HCT116 (cell line): ENCODE measurements around the gene MEIS2. TPM values are rescaled to one million over a fixed set of nuclear protein-coding genes. Genes with fewer than 3 reads are reported as not detected.
A peak's percentile ranks its signal among the peaks of the same experiment; 100 is the strongest.

Source experiments
- ATAC-seq: fragments of 200-7000 bp; cut with Tn5 transposase; 2 replicates; pipeline ENCODE4 v1.9.1; 2020; ENCODE audit warnings: mild to moderate bottlenecking, moderate library complexity
- BruUV-seq: library from RNA; stranded (reverse); fragments of 400-500 nt; replicated peaks from 2 replicates; lab custom pipeline; 2021; lab: Mats Ljungman, UMichigan
- CTCF ChIA-PET: fragments of 300-600 bp; sonication (Branson Sonifier 250); formaldehyde crosslinking; loops from one replicate; lab custom pipeline; 2021; ENCODE audit warnings: antibody characterized with exemption; lab: Charles Lee
- POLR2A ChIA-PET: fragments of 300-600, 350-600 bp; sonication (Branson Sonifier 250); formaldehyde crosslinking; loops from one replicate; lab custom pipeline; 2021; ENCODE audit warnings: antibody characterized with exemption; lab: Charles Lee
- RAD21 ChIA-PET, 2 experiments: fragments of 300-600 bp; sonication (Branson Sonifier 250); formaldehyde crosslinking; loops; one replicate each; lab custom pipeline; 2023; ENCODE audit warnings: low total read pairs in 2 of 2; ENCODE audit not compliant: uncharacterized antibody in 2 of 2, unreplicated experiment in 2 of 2, low non-redundant PET in 1 of 2; lab: Charles Lee
- DNase-seq: peaks from one replicate; pipeline ENCODE4 v3.0.0-alpha.2; 2010; ENCODE audit warnings: low read depth, low spot score
- H2AFZ ChIP-seq: fragments of 200-600 bp; shearing (Covaris generic), sonication (generic); 2 replicates; pipeline ENCODE4 v1.6.1; 2017; ENCODE audit warnings: low read depth, mixed run types, mixed read lengths, antibody characterized with exemption, low read length; ENCODE audit not compliant: poor library complexity, severe bottlenecking
- H3K27ac ChIP-seq: 2 replicates; pipeline ENCODE4 v1.5.1; 2012; ENCODE audit warnings: low read depth, low read length
- H3K27me3 ChIP-seq: fragments of 200-600 bp; sonication (generic); 2 replicates; pipeline ENCODE4 v1.6.1; 2016; ENCODE audit warnings: mixed run types, low read length, mixed read lengths; ENCODE audit not compliant: insufficient read depth
- H3K36me3 ChIP-seq, 2 experiments: fragments of 200-500 bp in 1 of 2; fragments of 200-600 bp in 1 of 2; sonication (Bioruptor generic) in 1 of 2; sonication (generic) in 1 of 2; 2 replicates each; pipeline versions ENCODE4 v1.5.1 to v1.6.1; 2014 to 2016; ENCODE audit warnings: low read length in 2 of 2, inconsistent platforms in 1 of 2, mixed read lengths in 1 of 2, mixed run types in 1 of 2; ENCODE audit not compliant: insufficient read depth in 2 of 2, control insufficient read depth in 1 of 2
- H3K4me1 ChIP-seq, 2 experiments: fragments of 200-600 bp in 1 of 2; sonication (generic) in 1 of 2; 2 replicates each; pipeline versions ENCODE4 v1.5.1 to v1.6.1; 2012 to 2017; ENCODE audit warnings: low read length in 2 of 2, inconsistent platforms in 1 of 2, mild to moderate bottlenecking in 1 of 2, mixed read lengths in 1 of 2, mixed run types in 1 of 2, moderate library complexity in 1 of 2; ENCODE audit not compliant: insufficient read depth in 2 of 2, control insufficient read depth in 1 of 2
- H3K4me2 ChIP-seq: fragments of 200-600 bp; sonication (generic); 2 replicates; pipeline ENCODE4 v1.6.1; 2017; ENCODE audit warnings: mixed run types, low read length, mixed read lengths
- H3K4me3 ChIP-seq, 2 experiments: fragments of 200-600 bp in 1 of 2; sonication (generic) in 1 of 2; replicated peaks in 1 of 2; 2 replicates each; pipeline ENCODE4 v1.5.1; 2011 to 2016; ENCODE audit warnings: low read length in 2 of 2, control low read depth in 1 of 2, low read depth in 1 of 2, mild to moderate bottlenecking in 1 of 2, mixed read lengths in 1 of 2, mixed run types in 1 of 2
- H3K79me2 ChIP-seq: fragments of 200-600 bp; sonication (generic); 2 replicates; pipeline ENCODE4 v1.6.1; 2017; ENCODE audit warnings: mild to moderate bottlenecking, mixed run types, low read length, moderate library complexity, mixed read lengths; ENCODE audit not compliant: insufficient read depth
- H3K9ac ChIP-seq: fragments of 200-600 bp; sonication (generic); 2 replicates; pipeline ENCODE4 v1.6.1; 2016; ENCODE audit warnings: low read length, mixed read lengths
- H3K9me2 ChIP-seq: fragments of 200-600 bp; sonication (generic), shearing (Covaris generic); 2 replicates; pipeline ENCODE4 v1.6.1; 2017; ENCODE audit warnings: mixed run types, mild to moderate bottlenecking, moderate library complexity; ENCODE audit not compliant: insufficient read depth
- H3K9me3 ChIP-seq, 2 experiments: fragments of 200-500 bp in 1 of 2; fragments of 200-600 bp in 1 of 2; sonication (Bioruptor generic) in 1 of 2; sonication (generic) in 1 of 2; 2 replicates each; pipeline ENCODE4 v1.6.1; 2014 to 2017; ENCODE audit warnings: low read length in 2 of 2, mixed read lengths in 2 of 2, inconsistent platforms in 1 of 2, low read depth in 1 of 2, mild to moderate bottlenecking in 1 of 2, mixed run types in 1 of 2, moderate library complexity in 1 of 2; ENCODE audit not compliant: control insufficient read depth in 1 of 2, insufficient read depth in 1 of 2
- H4K20me1 ChIP-seq: fragments of 200-600 bp; sonication (generic), shearing (Covaris generic); 2 replicates; pipeline ENCODE4 v1.6.1; 2017; ENCODE audit warnings: mixed run types, mild to moderate bottlenecking, moderate library complexity; ENCODE audit not compliant: insufficient read depth
- CBX3 ChIP-seq: IDR thresholded peaks from 2 replicates; pipeline ENCODE4 v1.6.1; 2012; ENCODE audit warnings: low read depth
- CEBPB ChIP-seq: IDR thresholded peaks from 2 replicates; pipeline ENCODE4 v1.6.1; 2012; ENCODE audit warnings: low read depth
- CTCF ChIP-seq, 3 experiments: fragments of 200-600 bp in 1 of 3; sonication (generic) in 1 of 3; IDR thresholded peaks in 2 of 3; conservative IDR thresholded peaks in 1 of 3; 2 replicates each; pipeline ENCODE4 v1.5.1; 2012 to 2017; ENCODE audit warnings: low read depth in 2 of 3, low read length in 2 of 3, antibody characterized with exemption in 1 of 3, borderline replicate concordance in 1 of 3, control low read depth in 1 of 3, mild to moderate bottlenecking in 1 of 3, mixed read lengths in 1 of 3, mixed run types in 1 of 3, moderate library complexity in 1 of 3; ENCODE audit not compliant: insufficient read depth in 1 of 3
- EZH2 ChIP-seq: fragments of 200-600 bp; sonication (generic); IDR thresholded peaks from 2 replicates; pipeline ENCODE4 v1.6.1; 2017; ENCODE audit warnings: antibody characterized with exemption, mixed run types
- EZH2phosphoT487 ChIP-seq: fragments of 200-600 bp; IDR thresholded peaks from 2 replicates; pipeline ENCODE4 v1.6.1; 2018; ENCODE audit warnings: antibody characterized with exemption, borderline replicate concordance
- FOSL1 ChIP-seq: IDR thresholded peaks from 2 replicates; pipeline ENCODE4 v1.6.1; 2012; ENCODE audit warnings: low read depth
- JUND ChIP-seq: IDR thresholded peaks from 2 replicates; pipeline ENCODE4 v1.6.1; 2012
- MAX ChIP-seq: IDR thresholded peaks from 2 replicates; pipeline ENCODE4 v1.6.1; 2012
- POLR2AphosphoS5 ChIP-seq: IDR thresholded peaks from 2 replicates; pipeline ENCODE4 v1.6.1; 2011; ENCODE audit warnings: mild to moderate bottlenecking, low read depth, low read length, moderate library complexity
- RAD21 ChIP-seq: IDR thresholded peaks from 2 replicates; pipeline ENCODE4 v1.6.1; 2012; ENCODE audit warnings: low read depth, mild to moderate bottlenecking
- REST ChIP-seq: IDR thresholded peaks from 2 replicates; pipeline ENCODE4 v1.6.1; 2012; ENCODE audit warnings: low read depth
- SRF ChIP-seq: IDR thresholded peaks from 2 replicates; pipeline ENCODE4 v1.6.1; 2012; ENCODE audit warnings: low read depth
- TCF7L2 ChIP-seq: IDR thresholded peaks from 2 replicates; pipeline ENCODE4 v1.7.0; 2011; ENCODE audit warnings: borderline replicate concordance, inconsistent platforms; ENCODE audit not compliant: insufficient read depth, insufficient read length; ENCODE audit errors: extremely low read depth
- YY1 ChIP-seq: IDR thresholded peaks from 2 replicates; pipeline ENCODE4 v1.6.1; 2011; ENCODE audit warnings: low read length, low read depth, moderate library complexity, mild to moderate bottlenecking; ENCODE audit not compliant: insufficient replicate concordance; ENCODE audit errors: extremely low read depth
- ZBTB33 ChIP-seq: IDR thresholded peaks from 2 replicates; pipeline ENCODE4 v1.6.1; 2011; ENCODE audit warnings: mild to moderate bottlenecking, low read length, moderate library complexity; ENCODE audit not compliant: insufficient replicate concordance; ENCODE audit errors: extremely low read depth
- intact Hi-C: fragments of 100-400 bp; cut with micrococcal nuclease; formaldehyde crosslinking; loops from 2 replicates; pipeline ENCODE4 v1.10.0; 2022
- total RNA-seq: library from RNA; stranded (reverse); gene quantifications from one replicate; pipeline ENCODE4 v1.2.1, GENCODE V29; 2021; ENCODE audit not compliant: unreplicated experiment

MEIS2 gene
- total RNA-seq, 1 experiment from 2014 or later = 11.5 TPM

- Histone ChIP-seq H3K4me3 (no peak overlapping the region), H2AFZ (peak overlapping the region; percentile 90), H3K4me1 (no peaks in the 10 kb centered on the region), H4K20me1 (no peaks in the 10 kb centered on the region), H3K27ac (no peak overlapping the region), H3K27me3 (no peaks in the 10 kb centered on the region), H3K9me3 (no peaks in the 10 kb centered on the region), H3K4me2 (no peak overlapping the region), H3K79me2 (no peaks in the 10 kb centered on the region), H3K9ac (no peak overlapping the region), H3K9me2 (no peaks in the 10 kb centered on the region), H3K36me3 (no peaks in the 10 kb centered on the region)
- intact Hi-C loops = loop anchor here (1.0 to 10.0 kb wide), 5 partner anchors 251 to 1615 kb away; no protein-coding TSS in a partner anchor
- RAD21 ChIA-PET = interaction anchor here in 1 of 2 experiments (0.6 to 0.8 kb wide), 2 partner anchors 1084 to 1319 kb away, joined by 3 read pairs; partner anchors contain the start of gene FAM98B
- ATAC-seq (peak; percentile 91), DNase-seq (peak; percentile 54)
- CTCF ChIA-PET = interaction anchor here (0.8 to 3.8 kb wide), 11 partner anchors 8 to 1846 kb away, joined by 3 to 27 read pairs (median 4); no protein-coding TSS in a partner anchor
- POLR2A ChIA-PET = no interaction called here
- TF ChIP-seq SRF (no peak), FOSL1 (no peak), MAX (no peak), EZH2 (no peak), CEBPB (no peak), POLR2AphosphoS5 (no peak), RAD21 (peak; percentile 35; the same call in 1 of the 2 replicates), TCF7L2 (no peak), ZBTB33 (no peak), YY1 (no peak), CBX3 (no peak), EZH2phosphoT487 (no peak), CTCF (IDR thresholded peaks at IDR 0.05 in 2 of 3, conservative IDR thresholded peaks at IDR 0.05 in 1 of 3; ENCODE audit: borderline replicate concordance in 1 of 3, insufficient read depth in 1 of 3, low read depth in 2 of 3, low read length in 2 of 3) (peak; percentile 59 to 63 (median 61); a peak in 5 of 6 replicates), REST (no peak), JUND (no peak)
- no TSS peak for BruUV-seq
Observed at GRCh38 chr15:37134699-37135131, 34.4 kb upstream of the MEIS2 start.
